ENCODE results near the gene GCN1. TPM values are rescaled to one million over a fixed set of nuclear protein-coding genes. Genes with fewer than 3 reads are reported as not detected.

Gene GCN1
- total RNA-seq, 1 experiment from 2014 or later: 254 TPM

DNA sequence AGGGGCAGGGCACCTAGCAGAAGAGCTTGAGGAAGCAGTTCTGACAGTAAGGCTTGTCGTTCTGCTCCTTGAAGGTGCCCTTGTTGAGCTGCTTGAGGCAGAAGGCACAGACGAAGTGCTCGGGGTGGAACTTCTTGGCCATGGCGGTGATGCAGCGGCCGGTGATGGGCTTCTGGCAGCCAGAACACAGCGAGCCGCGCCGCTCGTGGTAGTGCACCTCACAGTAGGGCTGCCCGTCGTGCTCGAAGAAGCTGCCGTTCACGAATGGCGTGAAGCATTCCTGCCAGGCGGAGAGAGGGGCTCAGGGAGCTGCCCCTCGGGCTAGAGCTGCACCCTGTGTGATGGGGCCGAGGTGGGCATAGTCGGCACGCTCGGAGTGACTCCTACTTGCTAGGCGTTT lies 17.8 kb upstream of the GCN1 start:
- TF ChIP-seq, protein P1, sequence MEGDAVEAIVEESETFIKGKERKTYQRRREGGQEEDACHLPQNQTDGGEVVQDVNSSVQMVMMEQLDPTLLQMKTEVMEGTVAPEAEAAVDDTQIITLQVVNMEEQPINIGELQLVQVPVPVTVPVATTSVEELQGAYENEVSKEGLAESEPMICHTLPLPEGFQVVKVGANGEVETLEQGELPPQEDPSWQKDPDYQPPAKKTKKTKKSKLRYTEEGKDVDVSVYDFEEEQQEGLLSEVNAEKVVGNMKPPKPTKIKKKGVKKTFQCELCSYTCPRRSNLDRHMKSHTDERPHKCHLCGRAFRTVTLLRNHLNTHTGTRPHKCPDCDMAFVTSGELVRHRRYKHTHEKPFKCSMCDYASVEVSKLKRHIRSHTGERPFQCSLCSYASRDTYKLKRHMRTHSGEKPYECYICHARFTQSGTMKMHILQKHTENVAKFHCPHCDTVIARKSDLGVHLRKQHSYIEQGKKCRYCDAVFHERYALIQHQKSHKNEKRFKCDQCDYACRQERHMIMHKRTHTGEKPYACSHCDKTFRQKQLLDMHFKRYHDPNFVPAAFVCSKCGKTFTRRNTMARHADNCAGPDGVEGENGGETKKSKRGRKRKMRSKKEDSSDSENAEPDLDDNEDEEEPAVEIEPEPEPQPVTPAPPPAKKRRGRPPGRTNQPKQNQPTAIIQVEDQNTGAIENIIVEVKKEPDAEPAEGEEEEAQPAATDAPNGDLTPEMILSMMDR (conservative IDR thresholded peaks at IDR 0.05; ENCODE audit: low read depth, low read length): no peak
- no peak for TF ChIP-seq EZH2 (IDR thresholded peaks at IDR 0.05; ENCODE audit: low read length, unreplicated experiment)
- no peak for TF ChIP-seq EZH2phosphoT487 (IDR thresholded peaks at IDR 0.05; ENCODE audit: borderline replicate concordance, low read length)

DNA sequence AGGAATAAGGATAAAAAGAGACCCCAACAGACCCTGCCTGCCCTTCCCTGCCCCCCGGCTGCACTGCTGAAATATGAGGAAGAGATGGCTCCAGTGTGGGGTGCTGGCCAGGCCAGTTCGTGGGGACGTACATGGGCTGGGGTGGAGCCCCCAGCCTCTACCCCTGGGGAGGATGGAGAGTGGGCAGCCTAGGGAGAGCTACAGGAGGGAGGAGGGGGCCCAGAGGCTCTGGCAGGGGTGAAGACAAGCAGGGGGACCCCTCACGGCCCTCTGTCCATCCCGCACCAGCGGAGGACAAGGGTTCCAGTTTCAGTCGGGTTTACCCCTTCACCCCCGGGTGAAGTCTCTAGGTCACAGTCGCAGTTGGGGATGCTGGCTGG lies 17.4 kb upstream of the GCN1 start:
- Histone ChIP-seq H3K79me2 (ENCODE audit: low read length) (no peaks in the 10 kb centered on the region), H3K4me3 (ENCODE audit: low read length) (no peak overlapping the region), H3F3A (ENCODE audit: low read length, unreplicated experiment) (peaks cover 12% of the 10 kb centered on the region), H3K9ac (ENCODE audit: low read length) (no peak overlapping the region), H3K27me3 (ENCODE audit: low read length) (no peaks in the 10 kb centered on the region), H3K27ac (ENCODE audit: low read length) (no peak overlapping the region), H2AFZ (ENCODE audit: low read length) (no peak overlapping the region), H3K4me2 (ENCODE audit: low read length) (no peak overlapping the region), H3K4me1 (ENCODE audit: insufficient read depth, low read length) (no peaks in the 10 kb centered on the region), H3K9me3 (ENCODE audit: low read length) (no peaks in the 10 kb centered on the region), H3K9me2 (replicated peaks; ENCODE audit: low read length) (no peaks in the 10 kb centered on the region), H4K20me1 (ENCODE audit: low read length) (peaks cover 6% of the 10 kb centered on the region), H3K36me3 (ENCODE audit: low read depth, low read length) (peaks cover 62% of the 10 kb centered on the region)
- POLR2A ChIA-PET (ENCODE audit: unreplicated experiment): no interaction called here
- intact Hi-C loops (cut with micrococcal nuclease): no loop called here
- TF ChIP-seq EZH2 (IDR thresholded peaks at IDR 0.05; ENCODE audit: low read length, unreplicated experiment) (no peak), EZH2phosphoT487 (IDR thresholded peaks at IDR 0.05; ENCODE audit: borderline replicate concordance, low read length) (no peak)
- TF ChIP-seq, protein P1 (conservative IDR thresholded peaks at IDR 0.05; ENCODE audit: low read depth, low read length): no peak
- ATAC-seq: no peak
- DNase-seq: no peak
- CTCF ChIA-PET: no interaction called here
- no TSS peak for BruUV-seq (replicated peaks)

More for the DNA sequence above, 17.8 kb upstream of the GCN1 start:
- DNase-seq (no peak), ATAC-seq (no peak)
- Histone ChIP-seq H3K9me3 (ENCODE audit: low read length) (no peaks in the 10 kb centered on the region), H3K4me2 (ENCODE audit: low read length) (no peak overlapping the region), H3K79me2 (ENCODE audit: low read length) (no peaks in the 10 kb centered on the region), H3K27me3 (ENCODE audit: low read length) (no peaks in the 10 kb centered on the region), H3F3A (ENCODE audit: low read length, unreplicated experiment) (peaks cover 12% of the 10 kb centered on the region), H2AFZ (ENCODE audit: low read length) (no peak overlapping the region), H4K20me1 (ENCODE audit: low read length) (peaks cover 6% of the 10 kb centered on the region), H3K4me3 (ENCODE audit: low read length) (no peak overlapping the region), H3K4me1 (ENCODE audit: insufficient read depth, low read length) (no peaks in the 10 kb centered on the region), H3K36me3 (ENCODE audit: low read depth, low read length) (peaks cover 66% of the 10 kb centered on the region), H3K9ac (ENCODE audit: low read length) (no peak overlapping the region), H3K9me2 (replicated peaks; ENCODE audit: low read length) (no peaks in the 10 kb centered on the region), H3K27ac (ENCODE audit: low read length) (no peak overlapping the region)
- POLR2A ChIA-PET (ENCODE audit: unreplicated experiment): no interaction called here
- BruUV-seq (replicated peaks): no TSS peak
- intact Hi-C loops (cut with micrococcal nuclease): no loop called here
- CTCF ChIA-PET: no interaction called here

DNA sequence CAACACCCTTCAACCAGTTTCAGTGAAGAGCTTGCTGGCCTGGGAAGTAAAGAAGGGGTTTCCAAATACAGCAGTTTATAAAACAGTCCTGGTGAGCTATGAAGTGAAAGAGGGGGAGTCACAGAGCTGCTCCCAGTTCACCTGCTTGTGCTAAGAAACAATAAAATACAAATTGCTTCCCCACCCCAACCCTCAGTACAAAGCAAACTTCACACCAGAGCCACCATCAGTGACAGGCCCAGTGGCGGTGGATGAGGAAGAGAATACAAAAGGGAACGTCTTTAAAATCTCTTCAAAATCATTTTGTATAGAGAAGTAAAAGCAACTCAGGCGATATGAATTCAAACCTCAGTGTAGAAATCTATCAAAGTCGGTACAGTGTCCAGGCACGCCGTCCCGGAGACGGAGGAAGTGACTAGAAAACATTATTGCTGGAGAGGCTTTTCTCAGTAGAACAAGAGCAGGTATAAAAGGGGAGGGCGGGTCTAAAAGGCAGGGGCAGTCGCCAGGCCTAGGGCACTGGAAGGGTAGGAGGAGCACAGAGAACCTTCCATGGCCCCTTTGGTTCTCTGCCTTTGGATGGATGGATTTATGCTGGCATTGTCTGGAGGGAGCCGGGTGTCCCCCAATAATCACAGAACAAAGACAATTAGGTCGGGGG lies 16.9 kb upstream of the GCN1 start:
- H3K36me3 ChIP-seq (ENCODE audit: low read depth, low read length): peaks cover 57% of the 10 kb centered on the region
- no TSS peak for BruUV-seq (replicated peaks)
- ChIA-PET POLR2A (ENCODE audit: unreplicated experiment) (no interaction called here), CTCF (no interaction called here)
- no peak overlapping the region for H3K4me3 ChIP-seq (ENCODE audit: low read length)
- intact Hi-C loops (cut with micrococcal nuclease): no loop called here
- no peak for ATAC-seq
- no peaks in the 10 kb centered on the region for H3K9me2 ChIP-seq (replicated peaks; ENCODE audit: low read length)
- TF ChIP-seq EZH2phosphoT487 (IDR thresholded peaks at IDR 0.05; ENCODE audit: borderline replicate concordance, low read length): no peak
- no peak for TF ChIP-seq EZH2 (IDR thresholded peaks at IDR 0.05; ENCODE audit: low read length, unreplicated experiment)
- TF ChIP-seq, protein P1 (conservative IDR thresholded peaks at IDR 0.05; ENCODE audit: low read depth, low read length): no peak
- no peak for DNase-seq
- peaks cover 6% of the 10 kb centered on the region for H4K20me1 ChIP-seq (ENCODE audit: low read length)
- H3K9ac ChIP-seq (ENCODE audit: low read length): no peak overlapping the region
- no peaks in the 10 kb centered on the region for H3K27me3 ChIP-seq (ENCODE audit: low read length)
- no peak overlapping the region for H3K27ac ChIP-seq (ENCODE audit: low read length)
- no peaks in the 10 kb centered on the region for H3K9me3 ChIP-seq (ENCODE audit: low read length)
- no peaks in the 10 kb centered on the region for H3K79me2 ChIP-seq (ENCODE audit: low read length)
- H3K4me2 ChIP-seq (ENCODE audit: low read length): no peak overlapping the region
- no peak overlapping the region for H2AFZ ChIP-seq (ENCODE audit: low read length)
- no peaks in the 10 kb centered on the region for H3K4me1 ChIP-seq (ENCODE audit: insufficient read depth, low read length)
- H3F3A ChIP-seq (ENCODE audit: low read length, unreplicated experiment): peaks cover 12% of the 10 kb centered on the region

Data from PC-3 (cell line).